Endometrial microvascular endothelial cells (primary cell): ENCODE results near the gene SRM. TPM values are rescaled to one million over a fixed set of nuclear protein-coding genes. Genes with fewer than 3 reads are reported as not detected.
"Not testable (repeated sequence)": the region's sequence is repeated elsewhere in the genome, so short reads cannot be mapped to it uniquely, and the experiment has no call there.

Experiments used
- in situ Hi-C: cut with HindIII; loops from 2 replicates; pipeline ENCODE4 v1.10.0; 2017; ENCODE audit warnings: low sequenced_read_pairs, low pct_unique_long_range_greater_than_20kb; ENCODE audit errors: inconsistent ontology term
- total RNA-seq: library from RNA; depleted of rRNA; stranded (reverse); fragments of >200 nt; gene quantifications from one replicate; pipeline ENCODE4 v1.2.3, GENCODE V29; 2015; ENCODE audit errors: inconsistent ontology term

Gene SRM
- total RNA-seq, 1 donor from 2014 or later: 105 TPM

- in situ Hi-C loops: not testable (repeated sequence)
Observed at GRCh38 chr1:11051121-11051520, 8.7 kb downstream of the SRM start.

GRCh38 chr1:11046625-11047365, 13.0 kb downstream of the SRM start, which contains the start of gene MASP2:
MASP2 (minus strand) TSS chr1:11047239; CDS start chr1:11047207, 32 bp downstream.
- in situ Hi-C loops: no loop called here

- in situ Hi-C loops: no loop called here
Observed at GRCh38 chr1:11046270-11046566, 13.6 kb downstream of the SRM start.

GRCh38 chr1:11045428-11046269, 14.2 kb downstream of the SRM start:
- in situ Hi-C loops: no loop called here

GRCh38 chr1:11044849-11045427, 14.9 kb downstream of the SRM start:
- in situ Hi-C loops: no loop called here

- in situ Hi-C loops: no loop called here
Observed at GRCh38 chr1:11044086-11044848, 15.6 kb downstream of the SRM start.

- in situ Hi-C loops: no loop called here
Observed at GRCh38 chr1:11042995-11043874, 16.6 kb downstream of the SRM start.

GRCh38 chr1:11042065-11042464, 17.8 kb downstream of the SRM start:
- in situ Hi-C loops: no loop called here

- in situ Hi-C loops: no loop called here
Observed at GRCh38 chr1:11041048-11041447, 18.8 kb downstream of the SRM start.

GRCh38 chr1:11040105-11040429, 19.8 kb downstream of the SRM start:
- in situ Hi-C loops: not testable (repeated sequence)

GRCh38 chr1:11039351-11040104, 20.3 kb downstream of the SRM start:
- in situ Hi-C loops: no loop called here

GRCh38 chr1:11037740-11038182, 22.1 kb downstream of the SRM start:
- in situ Hi-C loops: no loop called here

- in situ Hi-C loops: not testable (repeated sequence)
Observed at GRCh38 chr1:11037019-11037739, 22.6 kb downstream of the SRM start.

- in situ Hi-C loops: no loop called here
Observed at GRCh38 chr1:11031624-11032262, 28.1 kb downstream of the SRM start.

GRCh38 chr1:11030865-11031264, 29.0 kb downstream of the SRM start:
- in situ Hi-C loops: no loop called here

- in situ Hi-C loops: no loop called here
Observed at GRCh38 chr1:11028018-11028417, 31.8 kb downstream of the SRM start.

- in situ Hi-C loops: no loop called here
Observed at GRCh38 chr1:11027316-11027715, 32.5 kb downstream of the SRM start.
